GM19467 (cell line): ENCODE measurements around the gene ANKRD23.
"Not testable (repeated sequence)": the region's sequence is repeated elsewhere in the genome, so short reads cannot be mapped to it uniquely, and the experiment has no call there.

Experiments
- ATAC-seq: cut with Tn5 transposase; IDR thresholded peaks from one replicate; pipeline ENCODE4 v1.9.1; 2021; ENCODE audit warnings: mild to moderate bottlenecking, moderate library complexity; ENCODE audit not compliant: unreplicated experiment

Gene ANKRD23

DNA sequence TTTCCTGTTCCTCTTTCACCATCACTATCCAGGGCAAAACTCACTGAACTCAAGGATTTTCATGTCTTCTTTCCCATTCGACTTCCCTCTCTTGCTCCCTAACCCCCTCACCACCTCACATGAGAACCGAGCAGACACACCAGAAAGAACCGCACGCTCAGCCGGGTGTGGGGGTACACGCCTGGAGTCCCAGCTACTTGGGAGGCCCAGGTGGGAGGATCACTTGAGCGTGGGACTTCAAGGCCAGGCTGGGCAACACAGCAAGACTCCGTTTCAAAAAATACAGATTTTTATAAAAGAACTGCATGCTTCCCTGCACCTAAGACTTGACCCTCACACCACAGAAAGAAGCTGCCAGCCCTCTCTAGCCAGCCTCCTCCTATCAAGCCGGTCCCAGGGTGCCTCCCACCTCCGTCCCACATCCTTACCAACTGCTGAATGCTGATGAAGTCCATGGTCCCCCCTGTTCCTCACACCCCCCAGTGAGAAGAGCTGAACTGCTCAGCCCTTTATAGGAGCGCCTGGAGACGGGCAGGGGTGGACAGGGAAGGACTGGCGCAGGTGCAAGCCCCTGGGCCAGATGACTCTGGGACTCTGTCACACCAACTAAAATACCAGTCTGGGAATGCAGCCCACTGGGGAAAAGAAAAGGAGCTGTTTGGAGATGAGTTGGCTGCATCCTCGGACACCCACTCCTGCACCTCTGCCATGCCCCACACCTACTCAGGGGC is at the start of gene ANKRD23:
ANKRD23 (minus strand) TSS at position 484 of the 731 bp plus-strand sequence; CDS start at position 455, 29 bp downstream.
- ATAC-seq: no peak

DNA sequence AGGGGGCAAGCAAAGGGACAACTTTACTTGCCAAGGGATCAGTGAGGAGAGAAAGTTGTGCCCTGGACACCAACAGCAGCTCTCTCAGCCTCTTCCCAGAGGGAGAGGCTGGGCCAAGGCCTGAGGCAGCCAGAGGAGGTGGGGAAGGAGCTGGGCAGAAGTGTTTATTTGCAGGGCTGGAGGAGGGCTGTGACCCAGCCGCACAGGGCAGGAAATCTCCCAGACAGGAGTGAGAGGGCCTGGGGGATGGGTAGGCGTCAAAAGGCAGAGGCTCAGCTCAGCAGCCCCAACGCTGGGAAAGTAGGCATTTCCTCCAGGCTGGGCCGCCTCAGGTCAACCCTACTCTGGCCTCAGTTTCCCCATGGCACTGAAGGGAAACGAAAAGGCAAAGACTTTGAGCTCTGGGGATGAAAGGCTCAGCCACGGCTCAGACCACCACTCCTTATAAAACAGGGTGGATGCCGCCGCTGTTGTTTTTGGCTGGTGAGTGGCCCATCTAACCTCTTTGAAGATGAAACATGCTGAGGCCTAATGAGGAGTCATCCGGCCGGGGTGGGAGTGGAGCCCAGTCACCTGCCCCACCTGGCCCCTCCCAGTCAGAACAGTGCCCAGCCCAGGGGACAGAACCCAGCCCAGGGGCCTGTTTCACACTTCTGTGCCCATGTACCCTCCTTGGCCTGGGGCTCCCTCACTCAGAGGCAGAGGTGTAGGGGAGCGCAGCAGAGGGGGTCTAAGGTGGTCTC is 47.9 kb upstream of the ANKRD23 start:
- no peak for ATAC-seq

DNA sequence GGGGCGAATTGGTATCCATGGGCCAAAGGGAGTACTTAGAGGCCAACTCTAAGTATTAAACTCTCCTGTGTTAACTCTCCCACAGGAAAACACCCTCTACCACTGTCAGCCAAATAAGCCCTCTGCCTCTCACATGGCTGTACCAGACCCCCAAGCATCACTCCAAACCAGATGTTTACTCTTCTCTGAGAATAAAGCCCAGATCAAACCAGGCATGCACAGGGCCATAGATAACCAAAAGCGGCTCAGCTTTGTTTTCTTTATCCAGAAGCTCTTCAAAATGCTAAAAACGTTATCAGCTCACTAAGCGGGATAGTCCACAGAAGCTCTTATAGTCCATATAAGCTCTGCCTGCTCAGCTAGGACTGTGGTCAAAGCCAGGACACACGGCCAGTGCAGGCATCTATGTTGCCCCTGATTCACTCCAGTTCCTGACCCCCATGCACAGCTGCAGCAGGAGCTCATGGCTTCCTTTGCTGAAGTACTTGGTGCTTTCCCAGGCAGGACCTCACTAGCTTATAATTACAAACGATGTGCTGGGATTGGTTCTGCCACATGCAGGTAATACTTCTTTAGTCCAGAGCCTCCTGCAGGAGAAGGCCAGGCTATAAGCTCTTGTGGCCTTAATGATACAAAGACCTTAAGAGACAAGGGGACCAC is 47.0 kb upstream of the ANKRD23 start:
- ATAC-seq: no peak

DNA sequence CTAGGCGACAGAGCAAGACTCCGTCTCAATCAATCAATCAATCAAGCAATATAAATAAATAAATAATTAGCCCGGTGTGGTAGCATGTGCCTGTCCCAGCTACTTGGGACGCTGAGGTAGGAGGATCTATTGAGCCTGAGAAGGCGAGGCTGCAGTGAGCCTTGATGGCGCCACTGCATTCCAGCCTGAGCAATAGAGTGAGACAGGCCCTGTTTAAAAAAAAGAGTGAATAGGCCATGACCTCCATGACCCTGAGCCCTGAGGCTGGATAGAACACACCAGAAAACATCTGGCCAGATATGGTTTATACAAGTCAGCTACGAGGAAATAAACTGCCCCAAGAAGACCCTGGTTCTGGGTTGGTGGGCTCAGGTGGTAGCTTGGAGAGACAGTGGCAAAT is 46.4 kb upstream of the ANKRD23 start:
- ATAC-seq: no peak

DNA sequence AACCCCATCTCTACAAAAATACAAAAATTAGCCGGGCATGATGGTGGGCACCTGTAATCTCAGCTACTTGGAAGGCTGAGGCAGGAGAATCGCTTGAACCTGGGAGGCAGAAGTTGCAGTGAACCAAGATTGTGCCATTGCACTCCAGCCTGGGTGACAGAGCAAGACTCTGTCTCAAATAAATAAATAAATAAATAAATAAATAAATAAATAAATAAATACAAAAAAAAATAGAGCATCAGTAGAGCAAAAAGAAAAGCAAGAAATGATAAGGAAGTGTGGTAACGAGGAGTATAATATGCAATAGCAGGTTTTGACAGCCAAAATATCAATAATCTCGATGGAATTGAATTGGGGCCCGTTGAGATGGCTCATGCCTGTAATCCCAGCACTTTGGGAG is 45.7 kb upstream of the ANKRD23 start:
- not testable (repeated sequence) for ATAC-seq

DNA sequence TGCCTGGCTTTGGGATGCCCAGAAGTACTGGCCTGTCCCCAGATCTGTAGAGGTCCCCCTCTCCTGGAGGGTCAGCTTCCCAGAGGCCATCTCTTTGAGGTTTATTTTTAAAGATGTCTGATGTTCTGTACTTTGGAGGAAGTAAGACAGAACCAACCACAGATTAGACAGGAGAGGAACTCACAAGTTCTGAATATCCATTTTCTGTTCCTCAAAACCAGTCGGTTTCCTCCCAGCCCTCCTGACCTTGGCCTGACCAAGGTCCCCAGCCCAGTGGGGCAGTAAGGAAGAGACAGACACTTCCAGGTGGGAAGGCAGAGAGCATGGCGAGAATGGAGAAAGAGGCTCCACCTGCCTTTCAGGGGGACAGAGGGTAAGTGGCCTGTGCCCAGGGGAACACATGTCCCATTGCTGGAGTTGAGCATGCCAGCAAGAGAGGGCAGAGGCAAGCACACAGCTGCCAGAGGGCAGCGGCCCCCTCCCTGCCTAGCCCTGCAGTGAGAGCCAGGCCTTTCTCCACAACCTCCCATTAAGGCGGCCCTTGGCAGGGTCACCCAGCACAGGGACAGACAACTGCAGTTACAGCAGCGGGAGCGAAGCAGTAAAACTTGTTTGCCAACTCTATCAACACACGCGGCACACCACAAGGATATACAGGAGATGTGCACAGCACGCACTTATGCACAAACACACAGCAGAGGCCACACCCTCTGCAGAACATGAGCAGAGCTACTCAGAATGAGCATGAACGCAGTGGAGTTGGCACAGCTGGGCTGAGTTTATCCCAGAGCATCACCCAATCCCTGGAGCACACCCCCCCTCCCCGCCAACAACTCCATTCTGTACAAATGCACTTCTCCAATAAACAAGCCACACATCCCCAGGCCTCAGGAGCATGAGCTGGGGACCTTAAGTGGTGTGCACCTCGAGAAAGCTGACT is 44.5 kb upstream of the ANKRD23 start:
- no peak for ATAC-seq

DNA sequence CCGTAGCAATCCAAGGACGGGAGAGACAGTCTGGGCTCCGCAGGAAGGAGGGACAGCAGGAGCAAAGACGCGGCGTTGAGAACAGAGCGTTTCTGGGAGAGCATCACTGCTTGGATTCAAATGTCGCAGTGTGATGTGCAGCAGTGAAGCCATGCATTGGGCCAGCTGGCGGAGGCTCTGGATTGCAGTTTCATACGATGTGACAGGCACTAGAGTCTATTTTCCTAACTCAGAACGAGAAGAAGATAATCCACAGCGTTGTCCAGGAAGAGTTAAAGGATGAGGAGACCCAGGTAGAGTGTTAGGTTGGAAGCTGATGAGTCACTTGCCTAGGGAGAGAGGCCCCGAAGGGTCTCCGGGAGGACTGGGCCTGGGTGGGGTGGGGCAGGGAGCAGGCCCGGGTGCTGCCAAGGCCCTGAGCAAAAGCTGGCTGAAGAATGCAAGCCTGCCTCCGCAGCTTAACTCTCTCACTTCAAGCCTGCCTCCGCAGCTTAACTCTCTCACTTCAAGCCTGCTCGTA is 43.7 kb upstream of the ANKRD23 start:
- no peak for ATAC-seq

DNA sequence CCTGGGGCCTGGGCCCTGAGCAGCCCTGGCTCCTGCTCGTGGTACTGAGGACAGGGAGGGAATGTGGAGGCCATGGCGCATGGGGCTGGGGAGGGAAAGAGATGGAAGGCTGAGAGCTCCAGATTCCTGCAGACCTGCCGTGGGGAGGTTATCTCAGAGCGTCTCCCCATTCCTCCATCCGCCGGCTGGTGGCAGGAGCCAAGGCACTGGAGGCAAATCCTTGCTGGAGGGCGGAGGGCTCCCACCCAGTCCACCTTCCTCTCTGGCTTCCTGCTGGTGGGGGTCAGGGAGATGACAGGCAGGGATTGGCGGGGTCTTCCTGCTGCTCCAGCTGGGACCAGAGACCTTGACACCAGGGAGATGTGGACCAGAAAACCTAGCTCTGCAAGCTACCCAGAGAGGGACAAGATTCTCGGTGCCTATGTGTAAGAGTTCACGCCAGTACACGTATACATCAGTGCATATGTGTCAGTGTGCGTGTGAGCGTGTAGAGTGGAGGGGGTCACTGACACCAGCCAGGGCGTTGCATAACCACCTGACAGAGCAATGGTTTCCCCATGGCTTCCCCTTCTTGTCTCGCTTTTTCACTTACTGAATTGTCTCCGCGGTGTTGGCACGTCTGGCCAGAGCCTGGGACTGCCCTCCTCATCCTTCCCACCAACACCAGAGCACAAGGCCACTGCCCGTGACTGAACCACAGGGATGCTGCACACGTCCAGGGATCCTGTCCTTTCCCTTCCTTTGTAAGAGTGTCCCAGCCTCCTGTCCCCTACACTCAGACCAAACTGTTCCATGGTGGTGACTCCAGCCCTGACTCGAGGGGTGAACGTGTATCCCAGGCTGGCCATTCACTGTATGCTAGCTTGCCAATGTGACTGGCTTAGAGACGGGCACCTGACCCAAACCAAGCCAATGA is 41.9 kb upstream of the ANKRD23 start:
- no peak for ATAC-seq

DNA sequence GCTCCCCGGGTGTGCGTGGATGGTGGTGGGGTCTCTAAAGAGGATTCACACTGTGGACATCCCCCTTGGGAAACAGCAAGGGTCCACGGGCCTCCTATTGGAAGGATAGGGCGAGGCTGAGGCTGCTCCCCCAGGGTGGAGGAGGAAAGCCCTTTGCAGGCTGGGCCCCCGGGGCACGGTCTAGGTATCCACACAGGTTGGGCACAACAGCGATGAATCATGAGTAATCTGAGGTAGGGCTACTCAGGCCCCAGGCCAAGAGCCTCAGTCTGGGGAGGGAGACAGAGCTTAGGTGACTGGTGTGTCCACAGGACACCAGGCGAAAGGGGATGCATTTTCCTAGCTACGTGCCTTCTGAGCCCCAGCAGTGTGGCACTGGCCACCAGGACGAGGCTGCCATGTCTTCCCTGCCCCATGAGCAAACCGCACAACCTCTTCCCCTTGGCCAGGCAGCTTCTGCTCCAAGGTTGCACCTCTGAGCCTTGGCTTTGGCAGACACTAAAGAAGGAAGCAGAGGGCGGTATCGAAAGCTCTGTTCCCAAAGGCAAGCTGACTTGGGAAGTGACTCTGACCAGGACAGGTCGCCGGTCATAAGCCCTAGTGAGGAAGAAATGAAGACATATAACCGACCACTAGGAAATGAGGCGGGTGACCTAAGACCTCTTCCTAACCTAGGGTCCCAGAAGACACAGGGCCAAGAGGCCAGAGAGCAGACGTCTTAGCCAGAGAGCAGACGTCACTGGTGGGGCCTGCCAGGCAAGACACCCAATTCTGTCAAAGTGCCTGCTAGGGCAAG is 40.7 kb upstream of the ANKRD23 start:
- no peak for ATAC-seq

DNA sequence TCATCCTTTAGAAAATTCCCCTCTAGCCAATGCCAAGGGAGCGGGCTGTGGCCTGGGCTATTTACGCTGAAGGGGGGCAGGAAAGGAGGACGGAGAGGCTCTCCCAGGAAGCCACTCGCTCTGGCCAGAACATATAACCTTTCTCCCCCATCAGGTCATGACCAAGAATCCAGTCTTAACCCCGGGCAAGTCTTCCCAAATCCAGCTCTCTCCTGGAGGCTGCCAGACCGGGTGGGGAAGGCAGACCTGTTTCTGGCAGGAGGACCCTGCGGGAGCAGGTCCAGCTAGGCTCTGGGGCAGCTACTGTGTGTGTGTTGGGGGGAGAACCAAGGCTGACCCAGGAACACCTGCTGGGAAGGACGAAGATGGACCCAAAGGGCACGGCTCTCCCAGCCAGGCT is 39.5 kb upstream of the ANKRD23 start:
- ATAC-seq: no peak

DNA sequence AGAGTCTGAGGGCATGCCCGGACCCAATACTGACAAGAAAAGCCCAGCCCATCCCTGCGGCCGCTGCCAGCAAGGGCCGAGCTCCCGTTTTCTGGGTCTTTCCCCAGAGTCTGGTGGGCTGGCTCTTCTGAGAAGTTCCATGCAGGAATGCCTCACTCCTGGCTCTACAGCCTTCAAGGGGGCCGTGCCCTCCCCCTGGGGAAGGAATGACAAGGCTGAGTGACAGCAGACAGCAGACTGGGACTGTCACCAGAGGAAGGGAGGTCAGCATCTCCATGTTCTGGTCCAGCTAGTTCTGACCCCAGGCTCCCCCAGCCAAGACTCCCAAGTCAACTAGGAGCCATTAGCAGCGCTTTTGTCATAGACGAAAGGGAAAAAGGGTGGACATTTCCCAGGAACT is 39.1 kb upstream of the ANKRD23 start:
- ATAC-seq: no peak

DNA sequence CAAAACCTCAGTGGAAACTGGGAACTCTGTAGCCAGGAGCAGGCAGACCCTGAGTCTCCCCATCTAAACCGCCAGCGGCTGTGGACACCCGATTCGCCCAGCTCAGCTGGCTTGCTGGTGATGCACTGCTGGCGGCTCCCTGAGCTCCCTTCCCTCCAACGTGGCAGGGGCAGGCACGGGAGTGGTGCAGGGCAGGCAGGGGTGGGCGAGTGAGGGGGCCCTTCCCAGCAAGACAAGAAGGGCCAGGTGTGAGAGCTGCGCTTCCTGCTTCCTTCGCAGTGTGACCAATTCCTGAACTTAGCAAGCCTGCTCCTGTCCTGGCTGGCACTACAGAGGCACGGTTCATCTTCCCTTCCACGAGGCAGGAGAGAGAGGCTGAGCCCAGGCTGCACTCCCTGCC is 38.4 kb upstream of the ANKRD23 start:
- ATAC-seq: no peak

DNA sequence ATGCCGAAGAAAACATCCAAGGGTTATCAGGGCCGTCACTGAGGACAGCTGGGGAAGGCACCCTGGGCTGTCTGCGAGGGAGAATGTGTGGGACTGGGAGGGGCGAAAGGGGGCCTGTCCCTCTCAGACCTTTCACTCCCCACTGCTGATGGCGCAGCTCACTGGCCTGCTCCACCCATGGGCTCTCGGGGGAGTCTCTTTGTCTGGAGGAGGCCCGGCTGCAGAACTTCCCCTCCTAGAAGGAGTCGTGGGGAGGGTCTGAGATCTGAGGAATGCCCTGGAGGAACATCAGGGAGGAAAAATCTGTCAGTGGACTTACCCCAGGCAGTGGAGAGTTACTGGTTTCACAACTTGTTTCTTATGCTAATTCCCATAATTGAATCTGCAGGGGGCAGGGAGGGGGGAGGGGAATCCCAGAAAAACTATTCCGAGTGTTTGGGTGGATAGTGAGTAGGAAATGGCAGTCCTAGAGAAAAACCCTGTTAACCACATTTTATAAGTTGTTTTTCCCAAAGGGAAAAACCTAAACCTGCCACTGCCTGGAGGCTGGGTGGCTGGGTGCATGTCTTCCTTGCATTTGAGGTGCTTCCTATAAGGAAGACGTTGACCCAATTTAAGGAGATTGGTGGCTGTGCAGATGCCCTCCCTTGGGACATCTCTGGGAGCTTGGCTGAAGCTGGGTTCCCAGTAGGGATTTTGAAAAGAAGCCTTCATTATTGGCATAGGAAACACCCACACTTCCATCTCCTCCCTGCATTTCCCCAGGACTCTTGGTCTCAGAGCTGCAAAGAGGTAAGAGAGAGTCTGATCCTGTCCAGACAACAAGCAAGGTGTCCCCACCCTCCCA is 37.8 kb upstream of the ANKRD23 start:
- no peak for ATAC-seq

DNA sequence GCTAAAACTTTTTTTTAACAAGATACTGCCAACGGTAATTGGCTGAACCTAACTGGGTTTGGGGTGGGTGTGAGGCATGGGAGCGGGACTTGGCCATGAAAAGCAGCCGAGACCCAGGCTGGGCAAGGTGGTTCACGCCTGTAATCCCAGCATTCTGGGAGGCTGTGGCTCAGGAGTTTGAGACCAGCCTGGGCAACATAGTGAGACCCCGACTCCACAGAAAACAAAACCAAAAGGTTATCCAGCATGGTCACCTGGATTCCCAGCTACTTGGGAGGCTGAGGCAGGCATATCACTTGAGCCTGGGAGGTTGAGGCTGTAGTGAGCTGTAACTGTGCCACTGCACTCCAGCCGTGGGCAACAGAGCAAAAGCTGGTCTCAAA is 37.1 kb upstream of the ANKRD23 start:
- no peak for ATAC-seq

DNA sequence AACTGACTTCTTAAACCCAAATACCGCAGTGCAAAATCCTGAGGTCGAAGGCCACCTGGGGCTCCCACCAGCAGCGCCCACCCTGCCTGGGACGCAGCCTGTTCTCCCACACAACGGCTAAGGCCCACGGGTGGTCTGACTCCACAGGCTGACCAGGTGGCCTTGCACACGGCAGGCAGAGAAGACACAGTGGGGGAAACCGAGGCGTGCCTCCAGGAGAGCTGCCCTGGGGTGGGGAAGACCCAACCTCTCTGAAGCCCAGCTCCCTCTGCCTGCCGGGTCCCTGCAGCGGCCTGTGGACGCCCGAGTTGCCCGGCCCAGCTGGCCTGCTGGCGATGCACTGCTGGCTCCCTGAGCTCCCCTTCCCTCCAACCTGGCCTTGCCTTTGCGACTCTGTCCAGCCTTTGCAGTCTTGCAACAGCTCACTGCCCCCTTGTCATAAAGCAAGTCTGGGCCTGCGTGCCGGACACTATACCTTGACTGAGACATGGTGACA is 35.8 kb upstream of the ANKRD23 start:
- ATAC-seq: no peak

DNA sequence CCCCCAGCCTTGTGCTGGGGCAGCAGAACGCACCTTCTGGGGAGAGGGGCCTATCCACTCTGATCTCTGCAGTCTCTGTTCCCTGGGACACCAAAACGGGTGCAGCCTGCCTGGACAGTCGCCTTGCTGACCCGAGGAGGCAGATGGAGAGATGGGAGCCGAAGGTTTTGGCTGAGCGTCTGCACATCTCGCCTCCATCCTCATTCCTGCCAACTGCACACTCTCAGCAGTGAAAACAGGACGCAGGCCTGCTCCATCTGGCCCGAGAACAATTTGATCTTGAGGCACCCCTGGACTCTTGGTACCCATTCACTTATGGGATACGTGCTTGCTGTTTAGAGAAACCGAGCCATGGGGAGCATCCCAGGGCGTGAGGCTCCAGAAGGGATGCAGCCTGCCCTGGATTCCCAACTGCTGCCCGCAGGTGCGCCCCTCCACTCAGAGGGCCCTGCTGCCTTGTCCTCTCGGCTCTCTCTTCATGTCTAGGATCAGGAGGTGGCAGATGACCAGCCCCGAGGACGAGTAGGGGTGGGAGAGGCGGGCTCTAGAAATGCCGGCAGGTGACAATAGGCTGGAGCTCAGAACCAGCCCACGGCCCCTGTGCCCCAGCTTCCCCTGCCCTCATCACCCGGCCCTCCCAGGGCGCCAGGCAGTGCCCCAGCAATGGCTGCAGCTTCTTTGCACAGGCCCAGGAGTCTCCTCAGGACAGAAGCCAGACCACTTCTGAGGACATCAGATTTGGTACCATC is 35.1 kb upstream of the ANKRD23 start:
- no peak for ATAC-seq

DNA sequence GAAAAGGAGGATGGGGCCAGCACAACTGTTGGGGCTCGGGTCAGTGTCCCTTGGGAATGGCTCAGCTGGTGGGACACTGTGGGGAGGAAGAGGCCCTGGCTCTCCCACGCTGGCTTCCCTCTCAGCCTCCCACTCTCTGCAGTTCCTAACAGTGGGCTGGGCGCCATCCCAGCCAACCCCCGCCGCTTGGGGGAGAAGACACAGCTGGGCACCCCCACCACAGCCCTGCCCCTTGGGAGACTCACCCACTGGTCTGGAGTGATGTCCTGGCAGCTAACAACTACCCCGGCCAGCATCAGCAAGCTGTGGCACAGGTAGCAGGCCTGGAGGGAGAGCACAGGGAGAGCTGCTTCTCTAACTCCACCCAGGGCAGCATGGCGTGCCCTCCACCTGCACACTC is 34.4 kb upstream of the ANKRD23 start:
- no peak for ATAC-seq
